ENCODE data around the gene CCR5AS.
A peak's percentile ranks its signal among the peaks of the same experiment; 100 is the strongest.

Gene CCR5AS

DNA sequence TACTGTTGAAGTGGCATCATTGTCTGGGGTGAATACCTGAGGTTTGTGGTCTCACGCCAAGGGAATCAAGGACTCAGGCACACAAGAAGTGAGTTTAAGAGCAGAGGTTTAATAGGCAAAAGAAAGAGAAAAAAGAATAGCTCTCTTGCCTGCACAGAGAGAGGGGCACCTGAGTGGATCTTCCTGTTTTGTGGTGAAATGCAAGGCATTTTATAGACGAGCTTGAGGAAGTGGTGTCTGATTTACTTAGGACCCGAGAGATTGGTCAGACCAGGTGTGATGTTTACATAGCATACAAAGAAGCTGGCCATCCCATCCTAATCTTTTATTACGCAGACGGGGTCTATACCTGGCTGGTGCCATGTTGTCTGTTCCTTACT is 22.9 kb downstream of the CCR5AS start:
- intact Hi-C loops (cut with DNase I): no loop called here
- no peaks in the 10 kb centered on the region for H3K4me1 ChIP-seq
- no peak overlapping the region for H3K27ac ChIP-seq
- TF ChIP-seq, protein P1, sequence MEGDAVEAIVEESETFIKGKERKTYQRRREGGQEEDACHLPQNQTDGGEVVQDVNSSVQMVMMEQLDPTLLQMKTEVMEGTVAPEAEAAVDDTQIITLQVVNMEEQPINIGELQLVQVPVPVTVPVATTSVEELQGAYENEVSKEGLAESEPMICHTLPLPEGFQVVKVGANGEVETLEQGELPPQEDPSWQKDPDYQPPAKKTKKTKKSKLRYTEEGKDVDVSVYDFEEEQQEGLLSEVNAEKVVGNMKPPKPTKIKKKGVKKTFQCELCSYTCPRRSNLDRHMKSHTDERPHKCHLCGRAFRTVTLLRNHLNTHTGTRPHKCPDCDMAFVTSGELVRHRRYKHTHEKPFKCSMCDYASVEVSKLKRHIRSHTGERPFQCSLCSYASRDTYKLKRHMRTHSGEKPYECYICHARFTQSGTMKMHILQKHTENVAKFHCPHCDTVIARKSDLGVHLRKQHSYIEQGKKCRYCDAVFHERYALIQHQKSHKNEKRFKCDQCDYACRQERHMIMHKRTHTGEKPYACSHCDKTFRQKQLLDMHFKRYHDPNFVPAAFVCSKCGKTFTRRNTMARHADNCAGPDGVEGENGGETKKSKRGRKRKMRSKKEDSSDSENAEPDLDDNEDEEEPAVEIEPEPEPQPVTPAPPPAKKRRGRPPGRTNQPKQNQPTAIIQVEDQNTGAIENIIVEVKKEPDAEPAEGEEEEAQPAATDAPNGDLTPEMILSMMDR (IDR thresholded peaks at IDR 0.05): no peak
- no peaks in the 10 kb centered on the region for H3K27me3 ChIP-seq
- no peaks in the 10 kb centered on the region for H3K36me3 ChIP-seq
- no peaks in the 10 kb centered on the region for H3K9me3 ChIP-seq
- no peak overlapping the region for H3K4me3 ChIP-seq
- no peak for DNase-seq (ENCODE audit: low spot score in 2 of 2)

GRCh38 chr3:46383211-46383950 is 23.5 kb downstream of the CCR5AS start:
- TF ChIP-seq, protein P1 (IDR thresholded peaks at IDR 0.05): no peak
- H3K36me3 ChIP-seq: no peaks in the 10 kb centered on the region
- no peak for DNase-seq (ENCODE audit: low spot score in 2 of 2)
- H3K4me1 ChIP-seq: no peaks in the 10 kb centered on the region
- intact Hi-C loops (cut with DNase I): no loop called here
- H3K27ac ChIP-seq: no peak overlapping the region
- H3K4me3 ChIP-seq: no peak overlapping the region
- H3K9me3 ChIP-seq: no peaks in the 10 kb centered on the region
- H3K27me3 ChIP-seq: no peaks in the 10 kb centered on the region

DNA sequence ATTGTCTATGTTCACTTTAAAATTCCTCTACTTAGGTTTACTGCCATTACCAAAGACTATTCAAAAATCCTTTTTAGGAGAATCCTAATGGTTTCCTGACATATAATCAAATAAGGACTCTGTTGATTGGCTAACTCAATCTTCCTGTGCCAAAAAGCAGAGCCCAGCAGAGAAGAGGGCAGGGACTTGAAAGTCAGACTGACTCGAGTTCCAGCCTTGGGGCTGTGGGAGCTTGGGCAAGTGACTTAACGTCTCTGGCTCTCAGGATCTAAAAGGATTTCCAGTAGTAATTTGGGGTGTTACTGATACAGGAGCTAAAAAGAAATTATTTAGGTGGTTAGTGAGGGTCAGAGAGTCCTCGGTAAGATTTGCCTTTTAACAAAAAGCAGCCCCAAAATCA is 25.2 kb downstream of the CCR5AS start:
- Histone ChIP-seq H3K4me1 (no peaks in the 10 kb centered on the region), H3K27me3 (no peaks in the 10 kb centered on the region), H3K36me3 (no peaks in the 10 kb centered on the region), H3K27ac (no peak overlapping the region), H3K4me3 (no peak overlapping the region), H3K9me3 (no peaks in the 10 kb centered on the region)
- DNase-seq (ENCODE audit: low spot score in 2 of 2): no peak
- intact Hi-C loops (cut with DNase I): no loop called here
- TF ChIP-seq, protein P1 (IDR thresholded peaks at IDR 0.05): no peak

DNA sequence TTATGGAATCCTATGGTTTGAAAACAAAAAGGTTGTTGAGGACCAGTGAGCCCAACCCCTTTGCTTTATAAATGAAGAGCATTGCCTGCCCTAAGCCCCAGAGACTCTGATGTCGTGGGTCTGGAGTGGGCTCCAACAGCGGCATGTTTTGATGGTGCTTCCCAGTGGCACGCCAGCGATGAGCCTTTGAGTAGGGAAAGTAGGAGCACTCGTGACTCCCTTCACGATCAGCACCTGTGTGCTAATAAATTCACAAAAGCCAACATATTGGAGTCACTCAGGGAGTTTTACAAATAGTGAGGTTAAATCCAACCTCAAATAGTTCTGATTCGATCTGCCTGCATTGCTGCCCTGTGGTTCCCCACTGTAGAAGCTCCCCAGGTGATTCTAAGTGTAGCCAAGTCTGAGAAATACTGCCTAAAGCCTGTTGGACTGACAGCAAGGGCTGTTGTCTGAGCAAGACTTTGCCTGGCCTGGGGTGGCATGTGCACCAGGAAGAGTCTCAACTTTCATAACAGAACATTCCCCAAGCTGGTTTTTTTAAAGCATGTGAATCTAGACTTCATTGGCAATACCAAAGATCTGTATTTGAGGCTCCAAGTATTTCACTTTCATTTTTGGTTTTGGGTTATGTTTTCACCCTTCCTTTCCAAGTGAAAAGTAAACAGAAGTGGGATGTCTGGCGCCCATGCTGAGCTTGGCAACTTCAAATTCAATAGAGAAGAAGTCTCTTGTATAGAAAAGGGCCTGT is 26.2 kb downstream of the CCR5AS start:
- H3K4me3 ChIP-seq: no peak overlapping the region
- no peaks in the 10 kb centered on the region for H3K27me3 ChIP-seq
- TF ChIP-seq, protein P1 (IDR thresholded peaks at IDR 0.05): no peak
- no peaks in the 10 kb centered on the region for H3K9me3 ChIP-seq
- H3K4me1 ChIP-seq: no peaks in the 10 kb centered on the region
- H3K36me3 ChIP-seq: no peaks in the 10 kb centered on the region
- intact Hi-C loops (cut with DNase I): no loop called here
- no peak for DNase-seq (ENCODE audit: low spot score in 2 of 2)
- H3K27ac ChIP-seq: no peak overlapping the region

DNA sequence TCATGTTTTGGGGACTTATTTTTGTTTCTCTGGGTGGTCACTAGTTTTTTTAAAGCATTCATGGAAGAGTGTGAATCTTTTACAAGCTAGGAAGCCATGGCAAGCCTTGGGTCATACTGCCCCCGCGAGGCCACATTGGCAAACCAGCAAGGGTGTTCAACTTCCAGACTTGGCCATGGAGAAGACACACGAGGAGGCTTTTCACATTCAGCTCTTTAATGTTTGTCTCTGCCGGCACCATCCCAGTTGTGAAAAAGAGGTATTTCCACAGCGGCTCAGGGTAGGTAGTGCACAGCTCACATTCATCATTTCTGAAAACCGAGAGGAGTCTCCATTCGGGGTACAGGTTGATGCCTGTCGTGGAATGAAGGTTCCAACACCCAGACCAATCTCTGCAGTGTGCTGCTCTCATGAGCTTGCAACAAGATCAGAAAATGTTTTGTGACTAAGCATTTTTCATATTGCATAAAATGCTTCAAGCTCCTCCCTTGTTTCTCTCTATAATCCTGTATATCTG is 28.4 kb downstream of the CCR5AS start:
- no peaks in the 10 kb centered on the region for H3K27me3 ChIP-seq
- no peaks in the 10 kb centered on the region for H3K36me3 ChIP-seq
- intact Hi-C loops (cut with DNase I): no loop called here
- H3K4me1 ChIP-seq: no peaks in the 10 kb centered on the region
- no peaks in the 10 kb centered on the region for H3K9me3 ChIP-seq
- TF ChIP-seq, protein P1 (IDR thresholded peaks at IDR 0.05): peak in 2 of 3 experiments; percentile 9 to 30
- no peak overlapping the region for H3K27ac ChIP-seq
- peak in 1 of 2 donors; percentile 71 for DNase-seq (ENCODE audit: low spot score in 2 of 2)
- H3K4me3 ChIP-seq: no peak overlapping the region

All from ascending aorta (tissue), 2 donors.